SH-SY5Y (cell line): ENCODE data around the gene CD33.

Experiments used
- GATA2 ChIP-seq: IDR thresholded peaks from 2 replicates; pipeline ENCODE4 v1.6.1; 2011; ENCODE audit warnings: mild to moderate bottlenecking, low read depth, low read length
- GATA3 ChIP-seq: IDR thresholded peaks from 2 replicates; pipeline ENCODE4 v1.6.1; 2011; ENCODE audit warnings: low read depth, mild to moderate bottlenecking, low read length, moderate library complexity

GRCh38 chr19:51186323-51186722, 38.6 kb upstream of the CD33 start:
- no peak for TF ChIP-seq GATA2
- no peak for TF ChIP-seq GATA3
